Ovary (tissue), 9 donors: Measurements from ENCODE around the gene TAF11L13. TPM values are rescaled to one million over a fixed set of nuclear protein-coding genes. Genes with fewer than 3 reads are reported as not detected.
"Not testable (repeated sequence)": the region's sequence is repeated elsewhere in the genome, so short reads cannot be mapped to it uniquely, and the experiment has no call there.

Experiments
- DNase-seq, 5 donors: peaks; one replicate each; pipeline ENCODE4 v3.0.0-alpha.2; 2019 to 2020
- H3K27ac ChIP-seq, 2 donors: fragments of 200-600 bp; one replicate each; pipeline versions ENCODE4 v1.5.1 to v1.8.0; 2019 to 2022
- H3K27me3 ChIP-seq: fragments of 200-600 bp; one replicate; pipeline ENCODE4 v1.8.0; 2022
- H3K36me3 ChIP-seq: fragments of 200-600 bp; sonication (generic); one replicate; pipeline ENCODE4 v1.5.1; 2019
- H3K4me1 ChIP-seq: one replicate; pipeline ENCODE4 v1.8.1; 2013; ENCODE audit warnings: mild to moderate bottlenecking, moderate library complexity; ENCODE audit not compliant: insufficient read depth
- H3K4me3 ChIP-seq: fragments of 200-600 bp; sonication (generic); one replicate; pipeline ENCODE4 v1.5.1; 2017
- H3K9me3 ChIP-seq, 2 donors: fragments of 200-600 bp in 1 of 2; sonication (generic) in 1 of 2; one replicate each; pipeline versions ENCODE4 v1.5.1 to v1.8.1; 2013 to 2019; ENCODE audit warnings: mild to moderate bottlenecking in 1 of 2, moderate library complexity in 1 of 2
- EP300 ChIP-seq: sonication (generic); formaldehyde crosslinking; IDR thresholded peaks from one replicate; pipeline ENCODE4 v1.6.1; 2017; ENCODE audit warnings: antibody characterized with exemption
- POLR2A ChIP-seq: fragments of 450-650 bp; IDR thresholded peaks from one replicate; pipeline ENCODE4 v1.6.1; 2017; ENCODE audit warnings: antibody characterized with exemption, mild to moderate bottlenecking, moderate library complexity
- WGBS, 3 donors: extraction: QIAGEN DNeasy Blood & Tissue Kit in 1 of 3; methylation state at CpG; one replicate each; pipeline versions ENCODE4 v1.1.5 to v1.1.7; 2013 to 2017; 5-methylcytosine and 5-hydroxymethylcytosine counted together
- intact Hi-C, 4 donors: fragments of 100-400 bp; cut with DNase I; formaldehyde crosslinking; loops; one replicate each; pipeline versions ENCODE4 v1.11.0 to v1.15.1; 2022 to 2023
- polyA plus RNA-seq, 2 donors: library from polyadenylated mRNA; stranded (reverse); fragments of 200-250 nt in 1 of 2; fragments of 350-450 nt in 1 of 2; fragmentation: Illumina TruSeq in 1 of 2; extraction: RNeasy Lipid Tissue Mini Kit (QIAGEN cat#74804) in 1 of 2; gene quantifications; one replicate each; pipeline ENCODE4 v1.2.3, GENCODE V29; 2013 to 2014
- total RNA-seq, 7 donors: library from RNA; depleted of rRNA in 2 of 7; stranded (reverse); fragments of >200 nt in 2 of 7; fragmentation: NEBNext Ultra II Directional in 3 of 7; extraction: Animal tissue kit (Norgen Biotek cat#: 25700) in 3 of 7; gene quantifications; one replicate each; pipeline versions ENCODE4 v1.1.0 to v1.2.4, GENCODE V29; 2016 to 2023
- TF ChIP-seq, protein P1 (sequence below), 3 donors: fragments of 450-650 bp in 2 of 3; fragments of 200-600 bp in 1 of 3; IDR thresholded peaks; one replicate each; pipeline versions ENCODE4 v1.5.1 to v1.8.0; 2016 to 2022; ENCODE audit warnings: antibody characterized with exemption in 3 of 3, mild to moderate bottlenecking in 1 of 3
- donor health status: DM: no; HTN: no; CAD: no; lungs with moderate emphysema.
- donor health status: DM: no; HTN: no; CAD: no.
- donor health status: Bipolar disorder and iron deficiency.
- donor health status: DM: yes; HTN: yes; CAD: no.
- donor health status: DM: no; HTN: no; CAD: no.
- donor health status: DM: yes; HTN: yes; CAD: no.

The TAF11L13 gene
- total and polyA plus RNA-seq, 9 donors, result not detected

DNA sequence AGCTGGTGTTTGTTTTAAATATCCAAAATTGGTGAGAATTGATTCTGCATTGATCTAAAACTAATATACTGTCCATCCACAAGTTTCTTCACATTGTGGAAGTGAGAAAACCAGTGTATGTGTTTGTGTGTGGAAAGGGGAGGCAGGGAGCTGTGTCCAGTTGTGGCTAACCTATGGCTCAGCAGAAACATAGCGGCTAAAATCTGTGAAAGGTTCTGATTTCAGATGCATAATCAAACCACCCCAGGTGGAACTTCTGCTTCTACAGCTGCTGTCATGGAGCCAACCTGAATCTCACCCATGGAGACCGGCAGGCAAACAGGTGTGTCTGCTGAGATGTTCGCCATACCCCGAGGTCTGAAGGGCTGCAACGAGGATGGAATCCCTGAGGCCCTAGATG is 2.3 kb downstream of the TAF11L13 start, which contains the start of gene TAF11L14:
TSS of gene TAF11L14 (plus strand) at position 301 of the 400 bp plus-strand sequence.
- no peak for DNase-seq
- Histone ChIP-seq H3K36me3 (no peaks in the 10 kb centered on the region), H3K4me3 (no peak within 1 kb of the TSS), H3K27me3 (no peaks in the 10 kb centered on the region), H3K4me1 (no peaks in the 10 kb centered on the region), H3K9me3 (no peaks in the 10 kb centered on the region), H3K27ac (no peak within 1 kb of the TSS)
- intact Hi-C loops, result no loop called here
- WGBS, 3 donors, result 87 to 97% (median 89%) methylated on average over 4 to 5 of the region's 5 CpGs
- TF ChIP-seq POLR2A, result no peak
- TF ChIP-seq EP300, result no peak
- TF ChIP-seq, protein P1, sequence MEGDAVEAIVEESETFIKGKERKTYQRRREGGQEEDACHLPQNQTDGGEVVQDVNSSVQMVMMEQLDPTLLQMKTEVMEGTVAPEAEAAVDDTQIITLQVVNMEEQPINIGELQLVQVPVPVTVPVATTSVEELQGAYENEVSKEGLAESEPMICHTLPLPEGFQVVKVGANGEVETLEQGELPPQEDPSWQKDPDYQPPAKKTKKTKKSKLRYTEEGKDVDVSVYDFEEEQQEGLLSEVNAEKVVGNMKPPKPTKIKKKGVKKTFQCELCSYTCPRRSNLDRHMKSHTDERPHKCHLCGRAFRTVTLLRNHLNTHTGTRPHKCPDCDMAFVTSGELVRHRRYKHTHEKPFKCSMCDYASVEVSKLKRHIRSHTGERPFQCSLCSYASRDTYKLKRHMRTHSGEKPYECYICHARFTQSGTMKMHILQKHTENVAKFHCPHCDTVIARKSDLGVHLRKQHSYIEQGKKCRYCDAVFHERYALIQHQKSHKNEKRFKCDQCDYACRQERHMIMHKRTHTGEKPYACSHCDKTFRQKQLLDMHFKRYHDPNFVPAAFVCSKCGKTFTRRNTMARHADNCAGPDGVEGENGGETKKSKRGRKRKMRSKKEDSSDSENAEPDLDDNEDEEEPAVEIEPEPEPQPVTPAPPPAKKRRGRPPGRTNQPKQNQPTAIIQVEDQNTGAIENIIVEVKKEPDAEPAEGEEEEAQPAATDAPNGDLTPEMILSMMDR (IDR thresholded peaks at IDR 0.05), result no peak

DNA sequence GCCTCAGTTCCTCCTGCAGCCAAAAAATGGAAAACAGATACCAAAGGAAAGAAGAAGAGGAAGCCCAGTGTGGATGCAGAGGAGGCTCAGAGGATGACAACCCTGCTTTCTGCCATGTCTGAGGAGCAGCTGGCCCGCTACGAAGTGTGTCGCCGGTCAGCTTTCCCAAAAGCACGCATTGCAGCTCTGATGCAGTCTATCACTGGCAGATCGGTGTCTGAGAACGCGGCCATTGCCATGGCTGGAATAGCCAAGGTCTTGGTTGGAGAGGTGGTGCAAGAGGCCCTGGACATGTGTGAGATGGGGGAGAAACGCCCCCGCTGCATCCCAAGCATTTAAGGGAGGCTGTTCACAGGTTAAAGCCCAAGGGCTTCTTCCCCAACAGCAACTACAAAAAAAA is 17.3 kb downstream of the TAF11L13 start:
- intact Hi-C loops, H3K4me3 ChIP-seq, H3K27ac ChIP-seq, H3K4me1 ChIP-seq, H3K27me3 ChIP-seq, H3K9me3 ChIP-seq, H3K36me3 ChIP-seq, DNase-seq: not testable (repeated sequence)
- WGBS, 3 donors, result 89 to 91% (median 90%) methylated on average over 10 of the region's 10 CpGs

DNA sequence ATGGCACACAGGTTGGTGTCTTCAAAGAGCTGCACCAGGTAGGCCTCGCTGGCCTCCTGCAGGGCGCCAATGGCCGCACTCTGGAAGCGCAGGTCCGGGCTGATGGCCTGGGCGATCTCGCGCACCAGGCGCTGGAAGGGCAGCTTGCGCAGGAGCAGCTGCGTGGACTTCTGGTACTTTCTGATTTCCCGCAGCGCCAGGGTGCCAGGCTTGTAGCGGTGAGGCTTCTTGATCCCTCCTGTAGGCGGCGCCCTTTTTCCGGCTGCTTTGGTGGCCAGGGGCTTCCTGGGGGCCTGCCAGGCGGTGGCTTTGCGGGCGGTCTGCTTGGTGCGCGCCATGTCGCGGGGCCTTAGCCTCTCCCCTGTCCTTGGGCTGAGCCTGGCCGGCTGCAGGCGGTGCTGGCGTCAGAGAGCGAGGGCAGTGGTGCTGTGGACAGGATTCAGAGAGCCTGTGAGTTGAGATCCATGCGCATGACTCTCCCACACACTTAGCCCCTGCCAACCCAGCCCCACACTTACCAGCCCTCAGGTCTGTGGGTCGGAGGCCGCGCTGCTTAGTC is 23.4 kb downstream of the TAF11L13 start:
- 94 to 96% (median 95%) methylated on average over 4 to 32 of the region's 32 CpGs for WGBS, 3 donors
- intact Hi-C loops, DNase-seq: not testable (repeated sequence)

DNA sequence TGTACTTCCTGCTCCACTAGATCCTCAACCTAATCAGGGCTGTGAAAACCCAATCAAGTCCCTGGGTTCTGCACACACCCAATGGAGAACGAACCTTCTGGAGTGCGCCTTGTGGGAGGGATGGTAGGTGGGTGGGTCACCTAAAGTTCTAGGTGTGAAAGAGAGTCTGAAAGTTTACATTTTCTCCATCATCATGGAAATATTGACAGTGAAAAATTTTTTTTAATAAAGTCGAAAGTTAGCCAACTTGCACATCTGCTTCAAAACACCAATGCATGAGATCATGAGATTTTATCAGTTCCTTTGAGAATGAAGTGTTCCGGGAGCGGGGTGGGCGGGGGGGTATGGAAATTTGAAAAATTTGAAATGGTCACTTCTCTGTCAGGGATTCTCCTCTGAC is 24.0 kb downstream of the TAF11L13 start:
- intact Hi-C loops, result no loop called here
- DNase-seq, result no peak
- 65 to 68% (median 68%) methylated on average over 6 of the region's 6 CpGs for WGBS, 3 donors

More for the DNA sequence above, 23.4 kb downstream of the TAF11L13 start:
- not testable (repeated sequence) for H3K27me3 ChIP-seq, H3K9me3 ChIP-seq, H3K27ac ChIP-seq, H3K4me3 ChIP-seq, H3K36me3 ChIP-seq, H3K4me1 ChIP-seq

DNA sequence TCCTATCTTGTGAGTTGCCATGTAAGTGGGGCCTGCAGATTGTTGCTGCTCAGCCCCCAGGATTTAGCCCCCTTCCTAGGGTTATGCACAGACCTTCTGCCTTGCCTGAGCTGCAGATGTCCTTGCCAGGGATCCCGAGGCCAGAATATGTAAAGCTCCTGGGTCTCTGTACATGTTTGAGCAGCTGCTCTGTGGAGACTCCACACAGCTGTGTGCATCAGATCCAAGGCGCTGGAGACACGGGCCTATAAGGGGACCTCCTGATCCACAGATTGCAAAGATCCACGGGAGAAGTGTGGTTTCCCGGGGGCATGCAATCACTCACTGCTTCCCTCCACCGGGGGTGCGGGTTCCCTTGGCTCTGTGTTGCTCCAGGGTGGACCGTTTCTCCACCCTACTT is 31.3 kb downstream of the TAF11L13 start:
- Histone ChIP-seq H3K27me3 (no peaks in the 10 kb centered on the region), H3K4me1 (no peaks in the 10 kb centered on the region), H3K9me3 (no peaks in the 10 kb centered on the region), H3K36me3 (no peaks in the 10 kb centered on the region), H3K27ac (no peak overlapping the region), H3K4me3 (no peak overlapping the region)
- intact Hi-C loops, result no loop called here
- no peak for DNase-seq
- TF ChIP-seq, protein P1 (IDR thresholded peaks at IDR 0.05), result no peak
- TF ChIP-seq POLR2A, result no peak
- TF ChIP-seq EP300, result no peak
- WGBS, 3 donors, result 82 to 83% (median 83%) methylated on average over 7 to 8 of the region's 8 CpGs

More for the DNA sequence above, 24.0 kb downstream of the TAF11L13 start:
- H3K4me3 ChIP-seq, result no peak overlapping the region
- no peaks in the 10 kb centered on the region for H3K36me3 ChIP-seq
- no peaks in the 10 kb centered on the region for H3K9me3 ChIP-seq
- TF ChIP-seq POLR2A (no peak), EP300 (no peak)
- TF ChIP-seq, protein P1 (IDR thresholded peaks at IDR 0.05), result no peak
- no peaks in the 10 kb centered on the region for H3K27me3 ChIP-seq
- H3K27ac ChIP-seq, result no peak overlapping the region
- H3K4me1 ChIP-seq, result no peaks in the 10 kb centered on the region
